ENCODE data around the gene ATF3. TPM values are rescaled to one million over a fixed set of nuclear protein-coding genes. Genes with fewer than 3 reads are reported as not detected.

ATF3 gene
- polyA plus RNA-seq, 4 donors: 20.8 to 41.2 (median 28.7) TPM

GRCh38 chr1:212608959-212609700 lies 569 bp downstream of the ATF3 start:
- Histone ChIP-seq H3K4me3 (ENCODE audit: low read depth in 1 of 3, low read length in 3 of 3) (peak overlapping the region; percentile 67 to 83 (median 78)), H3K9me3 (ENCODE audit: control insufficient read depth in 2 of 2, insufficient read depth in 1 of 2, low read depth in 1 of 2, low read length in 1 of 2) (no peaks in the 10 kb centered on the region), H3K27ac (ENCODE audit: low read depth in 1 of 3, low read length in 2 of 3) (peak overlapping the region; percentile 94 to 99 (median 97)), H3K36me3 (ENCODE audit: control insufficient read depth in 3 of 3, insufficient read depth in 2 of 3, low read depth in 1 of 3, low read length in 3 of 3) (peaks cover 0 to 4% (median 0%) of the 10 kb centered on the region in 3 donors), H3K4me1 (ENCODE audit: control insufficient read depth in 3 of 3, insufficient read depth in 2 of 3, low read depth in 1 of 3, low read length in 2 of 3) (peaks cover 5 to 39% (median 11%) of the 10 kb centered on the region in 3 donors), H3K27me3 (ENCODE audit: control insufficient read depth in 3 of 3, insufficient read depth in 3 of 3, low read length in 3 of 3) (peaks cover 0 to 30% (median 0%) of the 10 kb centered on the region in 3 donors)
- 0% methylated on average over 58 to 75 of the region's 75 CpGs for WGBS, 3 donors
- FAIRE-seq: no peak
- DNase-seq: peak; percentile 67 to 82

GRCh38 chr1:212609701-212610574 lies 1.4 kb downstream of the ATF3 start:
- Histone ChIP-seq H3K4me1 (ENCODE audit: control insufficient read depth in 3 of 3, insufficient read depth in 2 of 3, low read depth in 1 of 3, low read length in 2 of 3) (peaks cover 5 to 39% (median 11%) of the 10 kb centered on the region in 3 donors), H3K4me3 (ENCODE audit: low read depth in 1 of 3, low read length in 3 of 3) (peak overlapping the region; percentile 67 to 83 (median 78)), H3K27ac (ENCODE audit: low read depth in 1 of 3, low read length in 2 of 3) (peak overlapping the region; percentile 94 to 99 (median 97)), H3K27me3 (ENCODE audit: control insufficient read depth in 3 of 3, insufficient read depth in 3 of 3, low read length in 3 of 3) (peaks cover 0 to 22% (median 0%) of the 10 kb centered on the region in 3 donors), H3K36me3 (ENCODE audit: control insufficient read depth in 3 of 3, insufficient read depth in 2 of 3, low read depth in 1 of 3, low read length in 3 of 3) (peaks cover 0 to 7% (median 0%) of the 10 kb centered on the region in 3 donors), H3K9me3 (ENCODE audit: control insufficient read depth in 2 of 2, insufficient read depth in 1 of 2, low read depth in 1 of 2, low read length in 1 of 2) (no peaks in the 10 kb centered on the region)
- FAIRE-seq: no peak
- 16 to 25% (median 23%) methylated on average over 20 of the region's 20 CpGs for WGBS, 3 donors
- peak in 1 of 2 donors; percentile 73 for DNase-seq

- Histone ChIP-seq H3K27ac (ENCODE audit: low read depth in 1 of 3, low read length in 2 of 3) (peak overlapping the region in 1 of 3 donors; percentile 37), H3K27me3 (ENCODE audit: control insufficient read depth in 3 of 3, insufficient read depth in 3 of 3, low read length in 3 of 3) (peaks cover 0 to 22% (median 0%) of the 10 kb centered on the region in 3 donors), H3K4me3 (ENCODE audit: low read depth in 1 of 3, low read length in 3 of 3) (peak overlapping the region in 1 of 3 donors; percentile 83), H3K9me3 (ENCODE audit: control insufficient read depth in 2 of 2, insufficient read depth in 1 of 2, low read depth in 1 of 2, low read length in 1 of 2) (no peaks in the 10 kb centered on the region), H3K36me3 (ENCODE audit: control insufficient read depth in 3 of 3, insufficient read depth in 2 of 3, low read depth in 1 of 3, low read length in 3 of 3) (peaks cover 0 to 14% (median 4%) of the 10 kb centered on the region in 3 donors), H3K4me1 (ENCODE audit: control insufficient read depth in 3 of 3, insufficient read depth in 2 of 3, low read depth in 1 of 3, low read length in 2 of 3) (peaks cover 5 to 34% (median 11%) of the 10 kb centered on the region in 3 donors)
- DNase-seq (peak; percentile 38 to 79), FAIRE-seq (no peak)
- WGBS, 3 donors: 48 to 84% (median 48%) methylated on average over 5 of the region's 5 CpGs
Measured at GRCh38 chr1:212610575-212610967, 2.0 kb downstream of the ATF3 start.

GRCh38 chr1:212611000-212611948 lies 2.7 kb downstream of the ATF3 start:
- Histone ChIP-seq H3K4me1 (ENCODE audit: control insufficient read depth in 3 of 3, insufficient read depth in 2 of 3, low read depth in 1 of 3, low read length in 2 of 3) (peaks cover 1 to 27% (median 11%) of the 10 kb centered on the region in 3 donors), H3K27ac (ENCODE audit: low read depth in 1 of 3, low read length in 2 of 3) (no peak overlapping the region), H3K36me3 (ENCODE audit: control insufficient read depth in 3 of 3, insufficient read depth in 2 of 3, low read depth in 1 of 3, low read length in 3 of 3) (peaks cover 0 to 16% (median 6%) of the 10 kb centered on the region in 3 donors), H3K9me3 (ENCODE audit: control insufficient read depth in 2 of 2, insufficient read depth in 1 of 2, low read depth in 1 of 2, low read length in 1 of 2) (no peaks in the 10 kb centered on the region), H3K27me3 (ENCODE audit: control insufficient read depth in 3 of 3, insufficient read depth in 3 of 3, low read length in 3 of 3) (peaks cover 0 to 17% (median 0%) of the 10 kb centered on the region in 3 donors), H3K4me3 (ENCODE audit: low read depth in 1 of 3, low read length in 3 of 3) (no peak overlapping the region)
- FAIRE-seq (no peak), DNase-seq (no peak)
- WGBS, 3 donors: 90 to 98% (median 97%) methylated on average over 2 of the region's 2 CpGs

- Histone ChIP-seq H3K27me3 (ENCODE audit: control insufficient read depth in 3 of 3, insufficient read depth in 3 of 3, low read length in 3 of 3) (peaks cover 0 to 8% (median 0%) of the 10 kb centered on the region in 3 donors), H3K4me3 (ENCODE audit: low read depth in 1 of 3, low read length in 3 of 3) (no peak overlapping the region), H3K9me3 (ENCODE audit: control insufficient read depth in 2 of 2, insufficient read depth in 1 of 2, low read depth in 1 of 2, low read length in 1 of 2) (no peaks in the 10 kb centered on the region), H3K4me1 (ENCODE audit: control insufficient read depth in 3 of 3, insufficient read depth in 2 of 3, low read depth in 1 of 3, low read length in 2 of 3) (peaks cover 0 to 18% (median 11%) of the 10 kb centered on the region in 3 donors), H3K27ac (ENCODE audit: low read depth in 1 of 3, low read length in 2 of 3) (no peak overlapping the region), H3K36me3 (ENCODE audit: control insufficient read depth in 3 of 3, insufficient read depth in 2 of 3, low read depth in 1 of 3, low read length in 3 of 3) (peaks cover 0 to 25% (median 7%) of the 10 kb centered on the region in 3 donors)
- FAIRE-seq (no peak), DNase-seq (peak in 1 of 2 donors; percentile 16)
- WGBS, 3 donors: 91 to 95% (median 92%) methylated on average over 8 of the region's 8 CpGs
Measured at GRCh38 chr1:212612041-212612961, 3.7 kb downstream of the ATF3 start.

GRCh38 chr1:212613440-212614335 lies 5.1 kb downstream of the ATF3 start:
- FAIRE-seq (no peak), DNase-seq (no peak)
- peak overlapping the region in 1 of 3 donors; percentile 40 for H3K27ac ChIP-seq (ENCODE audit: low read depth in 1 of 3, low read length in 2 of 3)
- H3K36me3 ChIP-seq (ENCODE audit: control insufficient read depth in 3 of 3, insufficient read depth in 2 of 3, low read depth in 1 of 3, low read length in 3 of 3): peaks cover 9 to 37% (median 9%) of the 10 kb centered on the region in 3 donors
- H3K9me3 ChIP-seq (ENCODE audit: control insufficient read depth in 2 of 2, insufficient read depth in 1 of 2, low read depth in 1 of 2, low read length in 1 of 2): no peaks in the 10 kb centered on the region
- WGBS, 3 donors: 92 to 95% (median 92%) methylated on average over 8 of the region's 8 CpGs
- H3K27me3 ChIP-seq (ENCODE audit: control insufficient read depth in 3 of 3, insufficient read depth in 3 of 3, low read length in 3 of 3): no peaks in the 10 kb centered on the region
- peaks cover 0 to 15% (median 8%) of the 10 kb centered on the region in 3 donors for H3K4me1 ChIP-seq (ENCODE audit: control insufficient read depth in 3 of 3, insufficient read depth in 2 of 3, low read depth in 1 of 3, low read length in 2 of 3)
- H3K4me3 ChIP-seq (ENCODE audit: low read depth in 1 of 3, low read length in 3 of 3): no peak overlapping the region

All from small intestine (tissue), 7 donors.